Activated B cell treated with CpG ODN at 0.5 μM for 24 hours (primary cell): ENCODE results near the gene TMEM52B. TPM values are rescaled to one million over a fixed set of nuclear protein-coding genes. Genes with fewer than 3 reads are reported as not detected.

Source experiments
- ATAC-seq: fragments of 200-7000 bp; cut with Tn5 transposase; one replicate; pipeline ENCODE4 v1.10.0; 2021; ENCODE audit warnings: low read depth, mild to moderate bottlenecking, moderate library complexity
- CTCF ChIA-PET: fragments of 350-600 bp; sonication (Branson Sonifier 250); formaldehyde crosslinking; loops from one replicate; lab custom pipeline; 2021; ENCODE audit warnings: antibody characterized with exemption; lab: Charles Lee
- POLR2A ChIA-PET: fragments of 350-600 bp; sonication (Branson Sonifier 250); formaldehyde crosslinking; loops from one replicate; lab custom pipeline; 2021; ENCODE audit warnings: antibody characterized with exemption; lab: Charles Lee
- DNase-seq: peaks from one replicate; pipeline ENCODE4 v3.0.0; 2022
- H3K27ac Mint-ChIP-seq: one replicate; pipeline ENCODE4 v1.8.0; 2020; ENCODE audit warnings: mixed read lengths
- H3K27me3 Mint-ChIP-seq: one replicate; pipeline ENCODE4 v1.8.0; 2021; ENCODE audit warnings: mixed read lengths
- H3K36me3 Mint-ChIP-seq: one replicate; pipeline ENCODE4 v1.8.0; 2021; ENCODE audit warnings: low read depth, mixed read lengths
- H3K4me1 Mint-ChIP-seq: one replicate; pipeline ENCODE4 v1.8.0; 2021; ENCODE audit warnings: mixed read lengths
- H3K4me3 Mint-ChIP-seq: one replicate; pipeline ENCODE4 v1.8.0; 2020; ENCODE audit warnings: mild to moderate bottlenecking, mixed read lengths
- H3K9me3 Mint-ChIP-seq: one replicate; pipeline ENCODE4 v1.8.0; 2020; ENCODE audit warnings: mixed read lengths
- CTCF ChIP-seq: fragments of 200-600 bp; IDR thresholded peaks from one replicate; pipeline ENCODE4 v1.8.0; 2022; ENCODE audit warnings: antibody characterized with exemption, mild to moderate bottlenecking
- intact Hi-C: fragments of 100-400 bp; cut with micrococcal nuclease; formaldehyde crosslinking; loops from one replicate; pipeline ENCODE4 v1.15.1; 2024
- total RNA-seq: library from RNA; stranded (reverse); gene quantifications from 2 replicates; pipeline ENCODE4 v1.2.3, GENCODE V29; 2022

TMEM52B gene
- total RNA-seq, 1 donor from 2014 or later, result not detected

GRCh38 chr12:10169104-10169503 is 9.7 kb upstream of the TMEM52B start:
- no peak for DNase-seq
- Mint-ChIP-seq H3K36me3 (no peaks in the 10 kb centered on the region), H3K27me3 (peaks cover 20% of the 10 kb centered on the region), H3K27ac (no peak overlapping the region), H3K4me1 (no peaks in the 10 kb centered on the region), H3K4me3 (no peak overlapping the region), H3K9me3 (no peaks in the 10 kb centered on the region)
- intact Hi-C loops, result no loop called here
- ChIA-PET CTCF (interaction anchor here (0.9 kb wide), 1 partner anchor 16 kb away, joined by 5 read pairs; no protein-coding TSS in a partner anchor), POLR2A (no interaction called here)
- TF ChIP-seq CTCF, result no peak
- no peak for ATAC-seq

GRCh38 chr12:10170216-10170615 is 8.6 kb upstream of the TMEM52B start:
- intact Hi-C loops, result no loop called here
- H3K36me3 Mint-ChIP-seq, result no peaks in the 10 kb centered on the region
- ChIA-PET POLR2A (no interaction called here), CTCF (interaction anchor here (0.9 kb wide), 1 partner anchor 17 kb away, joined by 5 read pairs; no protein-coding TSS in a partner anchor)
- no peaks in the 10 kb centered on the region for H3K9me3 Mint-ChIP-seq
- ATAC-seq (no peak), DNase-seq (no peak)
- TF ChIP-seq CTCF, result no peak
- no peaks in the 10 kb centered on the region for H3K4me1 Mint-ChIP-seq
- peaks cover 23% of the 10 kb centered on the region for H3K27me3 Mint-ChIP-seq
- H3K27ac Mint-ChIP-seq, result no peak overlapping the region
- H3K4me3 Mint-ChIP-seq, result no peak overlapping the region

- no peaks in the 10 kb centered on the region for H3K4me1 Mint-ChIP-seq
- H3K4me3 Mint-ChIP-seq, result no peak within 1 kb of the TSS
- H3K27ac Mint-ChIP-seq, result no peak within 1 kb of the TSS
- intact Hi-C loops, result no loop called here
- POLR2A ChIA-PET, result no interaction called here
- DNase-seq, result no peak
- H3K36me3 Mint-ChIP-seq, result no peaks in the 10 kb centered on the region
- CTCF ChIA-PET, result interaction anchor here (2.1 kb wide), 1 partner anchor 19 kb away, joined by 6 read pairs; no protein-coding TSS in a partner anchor
- TF ChIP-seq CTCF, result no peak
- H3K9me3 Mint-ChIP-seq, result no peaks in the 10 kb centered on the region
- ATAC-seq, result no peak
- peaks cover 26% of the 10 kb centered on the region for H3K27me3 Mint-ChIP-seq
Measured at GRCh38 chr12:10171973-10172728, 6.7 kb upstream of the TMEM52B start, which contains the start of gene OLR1. Gene OLR1, minus strand, starts transcription at chr12:10172132. Its CDS starts 55 bp downstream, at chr12:10172077.

GRCh38 chr12:10174986-10175614 is 3.7 kb upstream of the TMEM52B start:
- no peak for TF ChIP-seq CTCF
- Mint-ChIP-seq H3K36me3 (no peaks in the 10 kb centered on the region), H3K27me3 (peaks cover 36% of the 10 kb centered on the region), H3K27ac (no peak overlapping the region), H3K4me1 (no peaks in the 10 kb centered on the region), H3K4me3 (no peak overlapping the region), H3K9me3 (no peaks in the 10 kb centered on the region)
- DNase-seq (no peak), ATAC-seq (no peak)
- CTCF ChIA-PET, result no interaction called here
- intact Hi-C loops, result no loop called here
- POLR2A ChIA-PET, result no interaction called here
